H1 (cell line): Measurements from ENCODE around the gene PRDM5. TPM values are rescaled to one million over a fixed set of nuclear protein-coding genes. Genes with fewer than 3 reads are reported as not detected.

Experiments
- CTCF ChIA-PET: fragments of 300-600 bp; sonication (Branson Sonifier 250); formaldehyde crosslinking; loops from one replicate; lab custom pipeline; 2021; ENCODE audit not compliant: partially characterized antibody; lab: Charles Lee
- POLR2A ChIA-PET: fragments of 300-600 bp; sonication (Branson Sonifier 250); formaldehyde crosslinking; loops from one replicate; lab custom pipeline; 2021; ENCODE audit warnings: inconsistent platforms; ENCODE audit not compliant: partially characterized antibody; lab: Charles Lee
- DNase-seq, 2 experiments: peaks; one replicate each; pipeline versions ENCODE4 v3.0.0 to v3.0.0-alpha.2; 2010 to 2022; ENCODE audit warnings: low spot score in 2 of 2, low read depth in 1 of 2, mixed read lengths in 1 of 2
- FAIRE-seq: peaks from 2 replicates; lab custom pipeline; 2011; peaks lifted over from hg19 to GRCh38; lab: Jason Lieb, UNC
- H2AFZ ChIP-seq: 2 replicates; pipeline ENCODE4 v1.8.1; 2012; ENCODE audit warnings: low read length, inconsistent platforms
- H2AK5ac ChIP-seq: 2 replicates; pipeline ENCODE4 v1.6.1; 2013; ENCODE audit warnings: low read depth, low read length
- H2BK120ac ChIP-seq: replicated peaks from 2 replicates; pipeline ENCODE3; 2013; ENCODE audit warnings: low read depth, low read length, inconsistent platforms
- H2BK12ac ChIP-seq: 2 replicates; pipeline ENCODE4 v1.6.1; 2013; ENCODE audit warnings: low read depth, low read length
- H2BK15ac ChIP-seq: 2 replicates; pipeline ENCODE4 v1.6.1; 2013; ENCODE audit warnings: low read length
- H2BK20ac ChIP-seq: 2 replicates; pipeline ENCODE4 v1.6.1; 2013; ENCODE audit warnings: low read length
- H2BK5ac ChIP-seq: 2 replicates; pipeline ENCODE4 v1.6.1; 2013; ENCODE audit warnings: low read depth, low read length
- H3K14ac ChIP-seq: 2 replicates; pipeline ENCODE4 v1.6.1; 2013; ENCODE audit warnings: inconsistent platforms; ENCODE audit not compliant: insufficient read length
- H3K18ac ChIP-seq: 2 replicates; pipeline ENCODE4 v1.6.1; 2013; ENCODE audit warnings: low read length; ENCODE audit errors: extremely low read depth
- H3K23ac ChIP-seq: 2 replicates; pipeline ENCODE4 v1.6.1; 2013; ENCODE audit warnings: inconsistent platforms; ENCODE audit not compliant: insufficient read length
- H3K23me2 ChIP-seq: 2 replicates; pipeline ENCODE4 v1.6.1; 2013; ENCODE audit warnings: low read depth, low read length
- H3K27ac ChIP-seq: 2 replicates; pipeline ENCODE4 v1.6.1; 2011; ENCODE audit warnings: low read depth, low read length, inconsistent platforms
- H3K27me3 ChIP-seq, 4 experiments: replicated peaks in 1 of 4; 1 replicate in 1 of 4; 2 replicates in 3 of 4; pipeline versions ENCODE4 v1.6.1 to v1.8.1; 2011 to 2013; ENCODE audit warnings: low read length in 3 of 4, mild to moderate bottlenecking in 3 of 4, inconsistent platforms in 2 of 4, mixed read lengths in 2 of 4, moderate library complexity in 1 of 4; ENCODE audit not compliant: control insufficient read depth in 3 of 4, insufficient read depth in 3 of 4; ENCODE audit errors: extremely low read depth in 1 of 4
- H3K36me3 ChIP-seq, 4 experiments: 2 replicates each; pipeline versions ENCODE4 v1.6.1 to v1.8.1; 2011 to 2013; ENCODE audit warnings: mild to moderate bottlenecking in 4 of 4, low read length in 3 of 4, moderate library complexity in 2 of 4, control low read depth in 1 of 4, inconsistent platforms in 1 of 4; ENCODE audit not compliant: insufficient read depth in 4 of 4, control insufficient read depth in 2 of 4
- H3K4ac ChIP-seq: replicated peaks from 2 replicates; pipeline ENCODE3; 2013; ENCODE audit warnings: low read length, low read depth, mixed read lengths, inconsistent platforms; ENCODE audit not compliant: insufficient read length
- H3K4me1 ChIP-seq, 4 experiments: replicated peaks in 1 of 4; 1 replicate in 1 of 4; 2 replicates in 3 of 4; pipeline versions ENCODE4 v1.6.1 to v1.8.1; 2011 to 2013; ENCODE audit warnings: low read length in 3 of 4, inconsistent platforms in 2 of 4, mixed read lengths in 1 of 4; ENCODE audit not compliant: insufficient read depth in 4 of 4, control insufficient read depth in 3 of 4
- H3K4me2 ChIP-seq, 2 experiments: 2 replicates each; pipeline versions ENCODE4 v1.6.1 to v1.8.1; 2011 to 2013; ENCODE audit warnings: low read depth in 2 of 2, low read length in 2 of 2, control low read depth in 1 of 2, inconsistent platforms in 1 of 2, mild to moderate bottlenecking in 1 of 2; ENCODE audit not compliant: insufficient read depth in 1 of 2
- H3K4me3 ChIP-seq, 4 experiments: fragments of 200-600, 300-600 bp in 1 of 4; sonication (generic), shearing (Covaris generic), sonication (Bioruptor Twin) in 1 of 4; 2 replicates each; pipeline versions ENCODE4 v1.5.1 to v1.8.1; 2011 to 2016; ENCODE audit warnings: low read length in 4 of 4, low read depth in 3 of 4, control low read depth in 2 of 4, inconsistent platforms in 2 of 4, mild to moderate bottlenecking in 2 of 4, mixed read lengths in 1 of 4, moderate library complexity in 1 of 4; ENCODE audit not compliant: insufficient read depth in 2 of 4; ENCODE audit errors: extremely low read depth in 1 of 4
- H3K56ac ChIP-seq: replicated peaks from 2 replicates; pipeline ENCODE3; 2013; ENCODE audit warnings: low read depth, mild to moderate bottlenecking, mixed read lengths, low read length, inconsistent platforms; ENCODE audit not compliant: insufficient read length
- H3K79me1 ChIP-seq: 2 replicates; pipeline ENCODE4 v1.6.1; 2013; ENCODE audit warnings: low read depth, low read length, control low read depth
- H3K79me2 ChIP-seq, 2 experiments: 2 replicates each; pipeline versions ENCODE4 v1.6.1 to v1.8.1; 2012 to 2013; ENCODE audit warnings: low read length in 2 of 2, mild to moderate bottlenecking in 2 of 2, inconsistent platforms in 1 of 2; ENCODE audit not compliant: insufficient read depth in 2 of 2, control insufficient read depth in 1 of 2
- H3K9ac ChIP-seq, 4 experiments: replicated peaks in 1 of 4; 1 replicate in 1 of 4; 2 replicates in 3 of 4; pipeline versions ENCODE4 v1.6.1 to v1.8.1; 2011 to 2013; ENCODE audit warnings: low read depth in 3 of 4, low read length in 3 of 4, control low read depth in 2 of 4, mild to moderate bottlenecking in 2 of 4, moderate library complexity in 2 of 4, inconsistent platforms in 1 of 4; ENCODE audit errors: extremely low read depth in 1 of 4
- H3K9me3 ChIP-seq, 2 experiments: 2 replicates each; pipeline versions ENCODE4 v1.6.1 to v1.8.1; 2012 to 2013; ENCODE audit warnings: mild to moderate bottlenecking in 2 of 2, moderate library complexity in 2 of 2, control low read depth in 1 of 2, inconsistent platforms in 1 of 2, low read depth in 1 of 2, low read length in 1 of 2, mixed read lengths in 1 of 2; ENCODE audit not compliant: insufficient read depth in 2 of 2
- H4K20me1 ChIP-seq, 2 experiments: replicated peaks in 1 of 2; 2 replicates each; pipeline versions ENCODE3 to v1.8.1; 2011 to 2013; ENCODE audit warnings: inconsistent platforms in 2 of 2, low read length in 2 of 2, mild to moderate bottlenecking in 1 of 2; ENCODE audit not compliant: insufficient read depth in 2 of 2, control insufficient read depth in 1 of 2
- H4K5ac ChIP-seq: 2 replicates; pipeline ENCODE4 v1.6.1; 2013; ENCODE audit warnings: low read length, low read depth, mixed read lengths, inconsistent platforms; ENCODE audit not compliant: insufficient read length
- H4K8ac ChIP-seq: 2 replicates; pipeline ENCODE4 v1.8.0; 2013; ENCODE audit warnings: mild to moderate bottlenecking, moderate library complexity, low read length, inconsistent platforms; ENCODE audit not compliant: insufficient read depth; ENCODE audit errors: extremely low read depth
- H4K91ac ChIP-seq: replicated peaks from 2 replicates; pipeline ENCODE3; 2013; ENCODE audit warnings: low read length, mixed read lengths, inconsistent platforms; ENCODE audit not compliant: insufficient read length
- ASH2L ChIP-seq: fragments of 200-600, 300-600 bp; sonication (generic); IDR thresholded peaks from one replicate; pipeline ENCODE4 v1.7.1; 2017; ENCODE audit warnings: low read length
- ATF3 ChIP-seq: IDR thresholded peaks from 2 replicates; pipeline ENCODE4 v1.6.1; 2011; ENCODE audit warnings: low read depth, mild to moderate bottlenecking, low read length; ENCODE audit not compliant: insufficient read depth
- EGR1 ChIP-seq: IDR thresholded peaks from 2 replicates; pipeline ENCODE4 v1.6.1; 2011; ENCODE audit warnings: low read depth, low read length, borderline replicate concordance
- GTF2F1 ChIP-seq: IDR thresholded peaks from 2 replicates; pipeline ENCODE4 v1.6.1; 2012; ENCODE audit warnings: low read depth, low read length, improper control_type of control experiment, borderline replicate concordance
- JUN ChIP-seq: IDR thresholded peaks from 2 replicates; pipeline ENCODE4 v1.6.1; 2011; ENCODE audit warnings: low read depth, mild to moderate bottlenecking, improper control_type of control experiment, low read length
- POLR2A ChIP-seq, 2 experiments: IDR thresholded peaks; 1 replicate in 1 of 2; 2 replicates in 1 of 2; pipeline ENCODE4 v1.6.1; 2011; ENCODE audit warnings: low read depth in 2 of 2, low read length in 2 of 2, mild to moderate bottlenecking in 2 of 2; ENCODE audit errors: control extremely low read depth in 1 of 2
- SIRT6 ChIP-seq: IDR thresholded peaks from one replicate; pipeline ENCODE4 v1.7.1; 2012; ENCODE audit warnings: low read length, inconsistent platforms
- SIX5 ChIP-seq: IDR thresholded peaks from 2 replicates; pipeline ENCODE4 v1.6.1; 2011; ENCODE audit warnings: mild to moderate bottlenecking, low read depth, low read length
- TAF1 ChIP-seq: IDR thresholded peaks from 2 replicates; pipeline ENCODE4 v1.6.1; 2011; ENCODE audit warnings: mild to moderate bottlenecking, low read depth, low read length
- TAF7 ChIP-seq: optimal IDR thresholded peaks from 2 replicates; pipeline ENCODE3; 2011; ENCODE audit warnings: low read depth, mild to moderate bottlenecking, inconsistent platforms, low read length, moderate library complexity, borderline replicate concordance
- ZNF274 ChIP-seq: IDR thresholded peaks from 2 replicates; pipeline ENCODE4 v1.7.0; 2012; ENCODE audit warnings: low read length, borderline replicate concordance; ENCODE audit errors: extremely low read depth
- WGBS, 2 experiments: shearing (Covaris generic) in 1 of 2; methylation state at CpG; one replicate each; pipeline versions ENCODE4 v1.1.6 to v1.1.7; 2013 to 2015; ENCODE audit warnings: low lambda C conversion rate in 2 of 2, mixed read lengths in 2 of 2, inconsistent platforms in 1 of 2, low coverage in 1 of 2, missing lambda C conversion rate in 1 of 2; ENCODE audit not compliant: insufficient replicate concordance in 2 of 2, insufficient coverage in 1 of 2, insufficient read length in 1 of 2; ENCODE audit errors: extremely low coverage in 1 of 2, missing lambda C conversion rate in 1 of 2; 5-methylcytosine and 5-hydroxymethylcytosine counted together
- polyA plus RNA-seq, 7 experiments: library from polyadenylated mRNA; depleted of rRNA in 3 of 7; stranded (reverse) in 5 of 7; unstranded in 2 of 7; fragments of >200 nt in 5 of 7; fragments of 200-250 nt in 2 of 7; gene quantifications; 1 replicate in 5 of 7; 2 replicates in 1 of 7; 4 replicates in 1 of 7; pipeline versions ENCODE4 v1.2.1 to v1.2.3, GENCODE V29; 2011 to 2013; ENCODE audit warnings: missing spikeins in 2 of 7, mixed read lengths in 2 of 7
- total RNA-seq: library from RNA; stranded (reverse); fragmentation: NEBNext Ultra II Directional; extraction: Animal tissue kit (Norgen Biotek cat#: 25700); gene quantifications from 2 replicates; pipeline ENCODE4 v1.2.1, GENCODE V29; 2021

PRDM5 gene
- total and polyA plus RNA-seq, 2 of the 8 experiments (the other 6 are each of a cell fraction or from before 2014, with no cell fraction given), result 8.2 to 23.4 TPM

GRCh38 chr4:120963449-120963848, 40.9 kb upstream of the PRDM5 start:
- H2AK5ac ChIP-seq, result no peak overlapping the region
- H3K18ac ChIP-seq, result no peak overlapping the region
- FAIRE-seq (no peak), DNase-seq (no peak)
- H3K4me3 ChIP-seq, result no peak overlapping the region
- WGBS, 2 experiments, result 92% methylated on average over 4 of the region's 4 CpGs; no CpG with 5 or more reads in 1 of the 2 experiments
- H2AFZ ChIP-seq, result no peak overlapping the region
- no peak overlapping the region for H2BK5ac ChIP-seq
- H3K79me2 ChIP-seq, result no peaks in the 10 kb centered on the region
- H3K4me2 ChIP-seq, result no peak overlapping the region
- H3K79me1 ChIP-seq, result no peaks in the 10 kb centered on the region
- H3K4ac ChIP-seq, result no peak overlapping the region
- no peaks in the 10 kb centered on the region for H4K20me1 ChIP-seq
- peaks cover 0 to 2% (median 0%) of the 10 kb centered on the region in 4 experiments; a peak in 1 of 7 replicates for H3K4me1 ChIP-seq
- no peak overlapping the region for H2BK120ac ChIP-seq
- H3K27me3 ChIP-seq, result no peaks in the 10 kb centered on the region
- H3K56ac ChIP-seq, result no peak overlapping the region
- no peak overlapping the region for H3K23ac ChIP-seq
- H3K9me3 ChIP-seq, result no peaks in the 10 kb centered on the region
- no peak overlapping the region for H2BK20ac ChIP-seq
- H4K8ac ChIP-seq, result no peak overlapping the region
- H3K36me3 ChIP-seq, result no peaks in the 10 kb centered on the region
- no peak overlapping the region for H3K14ac ChIP-seq
- POLR2A ChIA-PET, result no interaction called here
- H3K27ac ChIP-seq, result no peak overlapping the region
- no peaks in the 10 kb centered on the region for H3K23me2 ChIP-seq
- no peak overlapping the region for H3K9ac ChIP-seq
- CTCF ChIA-PET, result interaction anchor here (1.5 kb wide), 1 partner anchor 108 kb away, joined by 3 read pairs; no protein-coding TSS in a partner anchor
- no peak overlapping the region for H4K5ac ChIP-seq
- H2BK12ac ChIP-seq, result no peak overlapping the region; the same call in 1 of the 2 replicates
- H2BK15ac ChIP-seq, result no peak overlapping the region
- no peak overlapping the region for H4K91ac ChIP-seq
- TF ChIP-seq EGR1, result no peak
- TF ChIP-seq GTF2F1, result no peak
- TF ChIP-seq JUN, result no peak
- TF ChIP-seq TAF7, result no peak
- TF ChIP-seq TAF1, result no peak
- TF ChIP-seq ATF3, result no peak
- no peak for TF ChIP-seq SIX5
- TF ChIP-seq SIRT6, result no peak
- TF ChIP-seq POLR2A (IDR thresholded peaks at IDR 0.05; ENCODE audit: control extremely low read depth in 1 of 2, low read depth in 2 of 2, low read length in 2 of 2), result no peak
- TF ChIP-seq ASH2L, result no peak
- no peak for TF ChIP-seq ZNF274
